ENCODE measurements around the gene MBL2.

The MBL2 gene

DNA sequence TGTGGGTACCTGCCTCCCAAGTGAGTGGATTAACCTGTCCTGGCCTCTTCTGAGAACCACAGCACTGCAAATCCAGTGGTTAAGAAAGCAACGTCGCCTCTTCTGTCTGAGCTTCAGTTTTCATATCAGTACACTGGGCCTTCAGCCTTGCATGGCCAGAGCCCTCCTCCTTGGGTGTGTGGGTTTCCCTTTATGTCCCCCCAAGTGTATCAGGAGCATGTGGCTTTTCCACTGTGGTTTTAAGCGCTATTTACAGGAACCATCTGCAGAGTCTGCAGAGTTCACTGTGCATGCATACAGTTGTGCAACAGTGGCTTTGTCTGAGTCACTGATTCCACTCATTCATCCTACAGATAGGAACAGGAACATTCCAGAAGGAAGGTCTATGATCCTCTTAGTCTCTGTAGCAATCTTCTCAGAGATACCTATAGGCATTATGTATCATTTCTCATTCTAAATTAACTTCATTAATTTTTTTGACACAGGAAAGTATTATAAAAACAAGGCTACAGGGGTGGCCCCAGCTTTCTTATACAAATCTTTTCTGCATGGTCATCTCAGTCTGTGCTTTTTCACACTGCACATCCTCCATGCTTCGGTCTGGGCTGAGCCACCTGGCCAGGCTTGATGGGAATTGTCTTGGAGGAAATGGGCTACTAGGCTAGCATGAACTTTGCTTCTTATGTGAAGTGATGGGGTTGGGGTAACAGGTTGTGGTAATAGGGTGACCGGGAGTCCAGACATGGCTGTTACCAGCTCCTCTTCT lies 17.1 kb downstream of the MBL2 start:
- WGBS, 2 donors (ENCODE audit: extremely low coverage in 2 of 2, insufficient read length in 2 of 2, insufficient replicate concordance in 1 of 2) = no CpG with 5 or more reads among the region's 5 CpGs
- H2AK5ac ChIP-seq (ENCODE audit: low read depth, low read length) = no peak overlapping the region
- H3K4me1 ChIP-seq (ENCODE audit: control insufficient read depth in 2 of 2, insufficient read depth in 1 of 2, low read depth in 1 of 2, low read length in 2 of 2) = no peaks in the 10 kb centered on the region
- H3K14ac ChIP-seq (ENCODE audit: low read length) = no peak overlapping the region
- H2BK120ac ChIP-seq (ENCODE audit: low read depth, low read length) = no peak overlapping the region
- no peaks in the 10 kb centered on the region for H3K79me1 ChIP-seq (ENCODE audit: low read depth, low read length)
- no peak overlapping the region for H4K91ac ChIP-seq (ENCODE audit: low read depth, low read length, poor library complexity)
- H2BK12ac ChIP-seq (ENCODE audit: low read length) = no peak overlapping the region
- H3K4me2 ChIP-seq (ENCODE audit: insufficient read depth, low read length, poor library complexity, severe bottlenecking) = no peak overlapping the region
- no peaks in the 10 kb centered on the region for H3K9me3 ChIP-seq (replicated peaks in 1 of 2; ENCODE audit: control insufficient read depth in 2 of 2, insufficient read depth in 1 of 2, low read depth in 1 of 2, low read length in 2 of 2)
- H2AFZ ChIP-seq (ENCODE audit: low read length) = no peak overlapping the region
- DNase-seq (ENCODE audit: low spot score) = no peak
- no peak overlapping the region for H3K18ac ChIP-seq (ENCODE audit: low read length)
- H4K8ac ChIP-seq (ENCODE audit: low read depth, low read length) = no peak overlapping the region
- H3K27me3 ChIP-seq (ENCODE audit: control insufficient read depth in 3 of 3, insufficient read depth in 3 of 3, low read depth in 1 of 3, low read length in 3 of 3) = no peaks in the 10 kb centered on the region
- H3K23ac ChIP-seq (ENCODE audit: low read depth, low read length, poor library complexity) = no peak overlapping the region
- H3K9ac ChIP-seq (ENCODE audit: low read depth, low read length, poor library complexity) = no peak overlapping the region
- H2BK15ac ChIP-seq (ENCODE audit: low read length) = no peak overlapping the region
- no peak overlapping the region for H2BK5ac ChIP-seq (ENCODE audit: low read length)
- H3K4me3 ChIP-seq (ENCODE audit: low read length in 2 of 2) = no peak overlapping the region
- no peak overlapping the region for H3K4ac ChIP-seq (ENCODE audit: low read length)
- H3K36me3 ChIP-seq (replicated peaks in 1 of 2; ENCODE audit: control insufficient read depth in 2 of 2, insufficient read depth in 2 of 2, low read length in 2 of 2) = no peaks in the 10 kb centered on the region
- no peak overlapping the region for H3K27ac ChIP-seq (replicated peaks; ENCODE audit: low read length)

DNA sequence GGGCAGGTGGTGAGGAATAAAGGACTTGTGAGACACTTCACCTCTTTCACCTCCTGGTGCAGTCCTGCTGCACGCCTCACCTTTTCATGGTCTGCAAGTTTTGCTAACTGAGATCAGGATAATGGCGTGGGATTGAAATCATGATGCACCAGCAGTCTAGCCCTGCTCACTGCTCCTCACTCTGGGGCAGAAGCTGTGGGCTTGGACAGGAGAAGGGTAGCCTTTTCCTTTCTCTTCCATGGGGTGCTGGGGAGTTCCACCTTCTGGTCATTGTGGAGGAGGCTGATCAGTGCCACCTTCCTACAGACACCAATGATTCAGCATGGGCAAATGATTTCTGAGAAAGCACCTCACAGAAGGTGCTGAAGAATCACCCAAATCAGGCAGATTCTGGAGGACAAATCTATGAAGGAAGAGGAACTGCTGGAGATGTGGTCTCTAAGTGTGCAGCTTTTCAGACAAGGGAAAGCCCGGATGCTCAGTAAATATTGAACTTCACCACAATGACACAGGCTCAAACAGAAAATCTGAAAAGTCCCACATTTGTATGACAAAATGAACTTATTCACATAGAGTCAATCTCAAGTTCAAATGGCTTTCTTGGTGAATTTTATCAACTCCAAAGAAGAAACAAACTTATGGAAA lies 19.7 kb downstream of the MBL2 start:
- no peak overlapping the region for H2AK5ac ChIP-seq (ENCODE audit: low read depth, low read length)
- DNase-seq (ENCODE audit: low spot score) = no peak
- H3K4me2 ChIP-seq (ENCODE audit: insufficient read depth, low read length, poor library complexity, severe bottlenecking) = no peak overlapping the region
- WGBS, 2 donors (ENCODE audit: extremely low coverage in 2 of 2, insufficient read length in 2 of 2, insufficient replicate concordance in 1 of 2) = no CpG with 5 or more reads among the region's 3 CpGs
- H2BK120ac ChIP-seq (ENCODE audit: low read depth, low read length) = no peak overlapping the region
- H3K79me1 ChIP-seq (ENCODE audit: low read depth, low read length) = no peaks in the 10 kb centered on the region
- H3K9ac ChIP-seq (ENCODE audit: low read depth, low read length, poor library complexity) = no peak overlapping the region
- H2BK15ac ChIP-seq (ENCODE audit: low read length) = no peak overlapping the region
- no peak overlapping the region for H3K4ac ChIP-seq (ENCODE audit: low read length)
- H4K91ac ChIP-seq (ENCODE audit: low read depth, low read length, poor library complexity) = no peak overlapping the region
- no peak overlapping the region for H3K14ac ChIP-seq (ENCODE audit: low read length)
- no peak overlapping the region for H3K18ac ChIP-seq (ENCODE audit: low read length)
- no peaks in the 10 kb centered on the region for H3K4me1 ChIP-seq (ENCODE audit: control insufficient read depth in 2 of 2, insufficient read depth in 1 of 2, low read depth in 1 of 2, low read length in 2 of 2)
- no peak overlapping the region for H4K8ac ChIP-seq (ENCODE audit: low read depth, low read length)
- H2AFZ ChIP-seq (ENCODE audit: low read length) = no peak overlapping the region
- H3K27me3 ChIP-seq (ENCODE audit: control insufficient read depth in 3 of 3, insufficient read depth in 3 of 3, low read depth in 1 of 3, low read length in 3 of 3) = no peaks in the 10 kb centered on the region
- no peak overlapping the region for H2BK12ac ChIP-seq (ENCODE audit: low read length)
- no peaks in the 10 kb centered on the region for H3K36me3 ChIP-seq (replicated peaks in 1 of 2; ENCODE audit: control insufficient read depth in 2 of 2, insufficient read depth in 2 of 2, low read length in 2 of 2)
- no peak overlapping the region for H2BK5ac ChIP-seq (ENCODE audit: low read length)
- no peak overlapping the region for H3K27ac ChIP-seq (replicated peaks; ENCODE audit: low read length)
- no peak overlapping the region for H3K23ac ChIP-seq (ENCODE audit: low read depth, low read length, poor library complexity)
- no peaks in the 10 kb centered on the region for H3K9me3 ChIP-seq (replicated peaks in 1 of 2; ENCODE audit: control insufficient read depth in 2 of 2, insufficient read depth in 1 of 2, low read depth in 1 of 2, low read length in 2 of 2)
- no peak overlapping the region for H3K4me3 ChIP-seq (ENCODE audit: low read length in 2 of 2)

DNA sequence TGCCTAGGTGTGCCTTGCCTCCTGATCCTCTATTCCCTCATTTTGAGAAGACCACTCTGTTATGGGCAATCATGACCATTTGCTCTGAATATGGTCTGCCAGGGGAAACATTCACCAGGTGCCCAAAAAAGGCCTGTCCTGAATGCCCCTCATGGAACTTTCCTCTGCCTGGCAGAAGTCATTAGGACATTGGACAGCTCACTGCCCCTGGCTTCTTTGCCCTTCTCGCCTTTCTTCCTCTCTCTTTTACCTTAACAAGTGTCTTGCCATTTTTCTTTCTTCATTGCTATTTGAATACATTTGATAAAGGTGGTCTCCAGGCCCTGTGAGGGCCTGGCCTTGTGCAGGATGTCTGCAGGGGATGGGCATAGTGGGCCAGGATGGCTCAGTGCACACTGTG lies 20.3 kb downstream of the MBL2 start:
- no peak overlapping the region for H2BK5ac ChIP-seq (ENCODE audit: low read length)
- H2AFZ ChIP-seq (ENCODE audit: low read length) = no peak overlapping the region
- no peak overlapping the region for H3K23ac ChIP-seq (ENCODE audit: low read depth, low read length, poor library complexity)
- no peak overlapping the region for H3K4me2 ChIP-seq (ENCODE audit: insufficient read depth, low read length, poor library complexity, severe bottlenecking)
- no peaks in the 10 kb centered on the region for H3K9me3 ChIP-seq (replicated peaks in 1 of 2; ENCODE audit: control insufficient read depth in 2 of 2, insufficient read depth in 1 of 2, low read depth in 1 of 2, low read length in 2 of 2)
- H3K14ac ChIP-seq (ENCODE audit: low read length) = no peak overlapping the region
- H2BK120ac ChIP-seq (ENCODE audit: low read depth, low read length) = no peak overlapping the region
- no peak for DNase-seq (ENCODE audit: low spot score)
- no peak overlapping the region for H3K18ac ChIP-seq (ENCODE audit: low read length)
- no peak overlapping the region for H4K8ac ChIP-seq (ENCODE audit: low read depth, low read length)
- no peak overlapping the region for H3K4ac ChIP-seq (ENCODE audit: low read length)
- H2AK5ac ChIP-seq (ENCODE audit: low read depth, low read length) = no peak overlapping the region
- no peak overlapping the region for H3K4me3 ChIP-seq (ENCODE audit: low read length in 2 of 2)
- no peak overlapping the region for H3K27ac ChIP-seq (replicated peaks; ENCODE audit: low read length)
- WGBS, 2 donors (ENCODE audit: extremely low coverage in 2 of 2, insufficient read length in 2 of 2, insufficient replicate concordance in 1 of 2) = no CpG with 5 or more reads among the region's 1 CpG
- H2BK12ac ChIP-seq (ENCODE audit: low read length) = no peak overlapping the region
- no peaks in the 10 kb centered on the region for H3K79me1 ChIP-seq (ENCODE audit: low read depth, low read length)
- H3K36me3 ChIP-seq (replicated peaks in 1 of 2; ENCODE audit: control insufficient read depth in 2 of 2, insufficient read depth in 2 of 2, low read length in 2 of 2) = no peaks in the 10 kb centered on the region
- H4K91ac ChIP-seq (ENCODE audit: low read depth, low read length, poor library complexity) = no peak overlapping the region
- no peak overlapping the region for H2BK15ac ChIP-seq (ENCODE audit: low read length)
- no peak overlapping the region for H3K9ac ChIP-seq (ENCODE audit: low read depth, low read length, poor library complexity)
- H3K4me1 ChIP-seq (ENCODE audit: control insufficient read depth in 2 of 2, insufficient read depth in 1 of 2, low read depth in 1 of 2, low read length in 2 of 2) = no peaks in the 10 kb centered on the region
- no peaks in the 10 kb centered on the region for H3K27me3 ChIP-seq (ENCODE audit: control insufficient read depth in 3 of 3, insufficient read depth in 3 of 3, low read depth in 1 of 3, low read length in 3 of 3)

DNA sequence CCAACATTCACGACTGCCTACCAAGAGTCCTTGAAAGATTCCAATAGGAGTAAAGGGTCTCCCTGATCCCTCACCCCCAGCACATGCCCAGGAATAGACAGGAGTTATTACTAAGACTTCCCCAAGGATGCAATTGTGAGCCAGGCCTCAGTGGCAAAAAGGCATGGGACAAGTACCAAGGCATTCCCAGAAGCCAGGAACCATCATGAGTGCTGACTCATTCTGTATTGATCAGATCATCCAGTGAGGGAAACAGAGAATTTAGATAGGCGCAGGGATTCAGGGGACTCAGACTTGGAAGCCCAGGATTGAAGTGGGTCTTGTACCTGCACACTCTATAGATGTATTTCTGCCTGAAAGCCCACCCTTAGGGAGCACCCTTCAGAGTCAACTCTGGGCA lies 21.2 kb downstream of the MBL2 start:
- Histone ChIP-seq H2BK12ac (ENCODE audit: low read length) (no peak overlapping the region), H3K27me3 (ENCODE audit: control insufficient read depth in 3 of 3, insufficient read depth in 3 of 3, low read depth in 1 of 3, low read length in 3 of 3) (no peaks in the 10 kb centered on the region), H3K4me3 (ENCODE audit: low read length in 2 of 2) (no peak overlapping the region), H3K9me3 (replicated peaks in 1 of 2; ENCODE audit: control insufficient read depth in 2 of 2, insufficient read depth in 1 of 2, low read depth in 1 of 2, low read length in 2 of 2) (no peaks in the 10 kb centered on the region), H4K91ac (ENCODE audit: low read depth, low read length, poor library complexity) (no peak overlapping the region), H3K79me1 (ENCODE audit: low read depth, low read length) (no peaks in the 10 kb centered on the region), H3K14ac (ENCODE audit: low read length) (no peak overlapping the region), H2BK5ac (ENCODE audit: low read length) (no peak overlapping the region), H3K18ac (ENCODE audit: low read length) (no peak overlapping the region), H4K8ac (ENCODE audit: low read depth, low read length) (no peak overlapping the region), H3K4ac (ENCODE audit: low read length) (no peak overlapping the region), H2AK5ac (ENCODE audit: low read depth, low read length) (no peak overlapping the region), H3K23ac (ENCODE audit: low read depth, low read length, poor library complexity) (no peak overlapping the region), H2BK15ac (ENCODE audit: low read length) (no peak overlapping the region), H2BK120ac (ENCODE audit: low read depth, low read length) (no peak overlapping the region), H2AFZ (ENCODE audit: low read length) (no peak overlapping the region), H3K27ac (replicated peaks; ENCODE audit: low read length) (no peak overlapping the region), H3K4me2 (ENCODE audit: insufficient read depth, low read length, poor library complexity, severe bottlenecking) (no peak overlapping the region), H3K4me1 (ENCODE audit: control insufficient read depth in 2 of 2, insufficient read depth in 1 of 2, low read depth in 1 of 2, low read length in 2 of 2) (no peaks in the 10 kb centered on the region), H3K9ac (ENCODE audit: low read depth, low read length, poor library complexity) (no peak overlapping the region), H3K36me3 (replicated peaks in 1 of 2; ENCODE audit: control insufficient read depth in 2 of 2, insufficient read depth in 2 of 2, low read length in 2 of 2) (no peaks in the 10 kb centered on the region)
- DNase-seq (ENCODE audit: low spot score) = no peak
- no CpG with 5 or more reads among the region's 2 CpGs for WGBS, 2 donors (ENCODE audit: extremely low coverage in 2 of 2, insufficient read length in 2 of 2, insufficient replicate concordance in 1 of 2)

Measured in neuronal stem cell (in vitro differentiated cells).